ENCODE measurements around the gene HYLS1.
A peak's percentile ranks its signal among the peaks of the same experiment; 100 is the strongest.

HYLS1 gene

DNA sequence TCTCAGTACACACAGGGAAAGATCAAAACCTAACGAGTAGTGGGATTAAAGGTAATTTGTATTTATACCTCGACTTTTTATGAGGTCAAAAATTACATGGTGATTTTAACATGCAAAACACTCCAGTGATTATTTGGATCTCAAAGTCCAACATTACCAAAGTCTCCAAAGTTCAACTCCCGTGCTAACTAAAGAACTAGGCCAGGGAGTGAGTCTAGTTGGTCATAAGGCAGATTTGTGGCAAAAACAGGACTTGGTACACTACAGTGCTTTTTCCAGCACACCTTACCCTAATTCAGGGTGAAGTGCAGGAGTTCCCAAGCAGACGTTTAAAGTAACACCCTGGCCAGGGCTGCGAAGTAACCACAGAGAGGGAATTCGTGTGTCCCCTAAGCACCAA lies 14.4 kb downstream of the HYLS1 start:
- TF ChIP-seq, protein P1, sequence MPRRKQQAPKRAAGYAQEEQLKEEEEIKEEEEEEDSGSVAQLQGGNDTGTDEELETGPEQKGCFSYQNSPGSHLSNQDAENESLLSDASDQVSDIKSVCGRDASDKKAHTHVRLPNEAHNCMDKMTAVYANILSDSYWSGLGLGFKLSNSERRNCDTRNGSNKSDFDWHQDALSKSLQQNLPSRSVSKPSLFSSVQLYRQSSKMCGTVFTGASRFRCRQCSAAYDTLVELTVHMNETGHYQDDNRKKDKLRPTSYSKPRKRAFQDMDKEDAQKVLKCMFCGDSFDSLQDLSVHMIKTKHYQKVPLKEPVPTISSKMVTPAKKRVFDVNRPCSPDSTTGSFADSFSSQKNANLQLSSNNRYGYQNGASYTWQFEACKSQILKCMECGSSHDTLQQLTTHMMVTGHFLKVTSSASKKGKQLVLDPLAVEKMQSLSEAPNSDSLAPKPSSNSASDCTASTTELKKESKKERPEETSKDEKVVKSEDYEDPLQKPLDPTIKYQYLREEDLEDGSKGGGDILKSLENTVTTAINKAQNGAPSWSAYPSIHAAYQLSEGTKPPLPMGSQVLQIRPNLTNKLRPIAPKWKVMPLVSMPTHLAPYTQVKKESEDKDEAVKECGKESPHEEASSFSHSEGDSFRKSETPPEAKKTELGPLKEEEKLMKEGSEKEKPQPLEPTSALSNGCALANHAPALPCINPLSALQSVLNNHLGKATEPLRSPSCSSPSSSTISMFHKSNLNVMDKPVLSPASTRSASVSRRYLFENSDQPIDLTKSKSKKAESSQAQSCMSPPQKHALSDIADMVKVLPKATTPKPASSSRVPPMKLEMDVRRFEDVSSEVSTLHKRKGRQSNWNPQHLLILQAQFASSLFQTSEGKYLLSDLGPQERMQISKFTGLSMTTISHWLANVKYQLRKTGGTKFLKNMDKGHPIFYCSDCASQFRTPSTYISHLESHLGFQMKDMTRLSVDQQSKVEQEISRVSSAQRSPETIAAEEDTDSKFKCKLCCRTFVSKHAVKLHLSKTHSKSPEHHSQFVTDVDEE (CRISPR knock-in tag; IDR thresholded peaks at IDR 0.05) = no peak
- TF ChIP-seq ZNF565 (CRISPR knock-in tag; conservative IDR thresholded peaks at IDR 0.05; ENCODE audit: low read depth) (no peak), ZNF70 (CRISPR knock-in tag; IDR thresholded peaks at IDR 0.05) (no peak)
- ATAC-seq = no peak

DNA sequence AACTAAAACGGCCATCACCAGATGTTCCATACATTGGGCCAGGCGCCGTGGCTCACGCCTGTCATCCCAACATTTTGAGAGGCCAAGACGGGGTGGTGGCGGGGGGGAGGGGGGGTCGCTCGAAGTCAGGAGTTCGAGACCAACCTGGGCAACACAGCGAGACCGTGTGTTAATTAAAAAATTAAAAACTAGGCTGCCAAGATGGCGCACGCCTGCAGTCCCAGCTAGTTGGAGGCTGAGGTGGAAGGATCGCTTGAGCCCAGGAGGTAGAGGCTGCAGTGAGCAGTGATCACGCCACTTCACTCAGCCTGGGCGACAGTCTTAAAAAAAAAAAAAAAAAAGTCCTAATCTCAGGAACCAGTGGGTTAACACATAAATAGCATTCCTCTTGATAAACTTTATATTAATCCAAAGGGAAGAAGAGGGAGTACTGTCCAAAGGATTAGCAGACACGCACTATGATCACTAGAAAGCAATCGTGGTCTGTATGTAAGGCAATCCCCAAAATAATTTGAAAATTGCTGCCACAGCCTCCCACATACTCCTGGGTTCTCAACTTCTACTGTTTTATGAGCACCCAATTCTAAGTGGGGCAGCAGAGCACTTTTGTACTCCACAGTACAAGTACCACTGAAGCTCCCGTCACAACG lies 14.9 kb downstream of the HYLS1 start:
- ATAC-seq = peak; percentile 57
- TF ChIP-seq GLIS3 (CRISPR knock-in tag; IDR thresholded peaks at IDR 0.05) = no peak
- no peak for TF ChIP-seq ZC3H10 (CRISPR knock-in tag; IDR thresholded peaks at IDR 0.05)
- TF ChIP-seq ZNF8 (CRISPR knock-in tag; IDR thresholded peaks at IDR 0.05) = no peak
- no peak for TF ChIP-seq PATZ1 (CRISPR knock-in tag; IDR thresholded peaks at IDR 0.05; ENCODE audit: borderline replicate concordance)
- no peak for TF ChIP-seq CSRNP3 (CRISPR knock-in tag; IDR thresholded peaks at IDR 0.05)
- no peak for TF ChIP-seq OSR1 (CRISPR knock-in tag; IDR thresholded peaks at IDR 0.05)
- TF ChIP-seq ISL1 (CRISPR knock-in tag; IDR thresholded peaks at IDR 0.05) = no peak
- TF ChIP-seq TCF4 (CRISPR knock-in tag; IDR thresholded peaks at IDR 0.05; ENCODE audit: borderline replicate concordance) = no peak
- no peak for TF ChIP-seq ESRRG (CRISPR knock-in tag; IDR thresholded peaks at IDR 0.05)
- no peak for TF ChIP-seq RARB (CRISPR knock-in tag; IDR thresholded peaks at IDR 0.05)
- no peak for TF ChIP-seq ZNF565 (CRISPR knock-in tag; conservative IDR thresholded peaks at IDR 0.05; ENCODE audit: low read depth)
- no peak for TF ChIP-seq BACH2 (CRISPR knock-in tag; IDR thresholded peaks at IDR 0.05; ENCODE audit: borderline replicate concordance)

DNA sequence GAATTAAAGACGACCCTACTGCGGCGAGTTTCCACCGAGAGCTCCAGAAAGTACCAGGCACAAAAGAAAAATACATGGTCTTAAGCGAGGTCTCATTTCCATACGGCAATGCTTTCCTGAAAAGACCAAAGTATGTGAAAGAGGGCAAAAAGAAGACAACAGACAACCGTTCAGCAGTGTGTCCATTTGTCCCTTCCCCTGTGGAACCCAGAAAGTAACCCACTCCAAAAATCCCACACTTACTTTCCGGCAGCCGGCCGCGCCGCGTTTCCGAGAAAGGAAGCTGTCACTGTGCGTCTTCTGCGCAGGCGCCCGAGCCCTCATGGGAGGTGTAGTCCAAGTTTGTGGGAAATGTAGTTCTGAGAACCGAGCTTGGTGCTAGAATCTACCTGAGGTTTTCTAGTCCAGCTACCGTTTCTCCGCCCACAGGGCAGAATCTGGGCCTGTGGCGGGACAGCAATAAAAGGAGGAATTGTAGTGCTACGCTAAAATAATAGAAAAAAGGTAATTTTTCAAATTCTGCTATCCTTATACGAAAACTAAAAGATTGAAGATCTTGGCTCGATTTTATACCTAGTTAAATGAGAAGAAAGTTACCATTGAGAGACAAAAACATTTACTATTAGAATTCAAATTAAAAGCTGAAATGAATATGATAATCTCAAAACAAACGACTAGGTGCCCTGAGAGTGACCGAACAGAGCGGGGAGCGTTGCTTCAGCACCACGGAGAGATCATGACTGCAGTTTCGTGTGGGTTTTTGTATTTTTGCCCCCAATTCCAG lies 15.7 kb downstream of the HYLS1 start, which contains the start of gene PUS3:
PUS3 (minus strand) TSS at position 280 of the 784 bp plus-strand sequence. CDS start 6,922 bp downstream, outside the sequence.
- no peak for TF ChIP-seq ZC3H10 (CRISPR knock-in tag; IDR thresholded peaks at IDR 0.05)
- TF ChIP-seq CSRNP3 (CRISPR knock-in tag; IDR thresholded peaks at IDR 0.05) = no peak
- TF ChIP-seq ISL1 (CRISPR knock-in tag; IDR thresholded peaks at IDR 0.05) = no peak
- TF ChIP-seq ZNF70 (CRISPR knock-in tag; IDR thresholded peaks at IDR 0.05) = no peak
- TF ChIP-seq ZFP3 (CRISPR knock-in tag; IDR thresholded peaks at IDR 0.05) = no peak
- TF ChIP-seq SNAI2 (CRISPR knock-in tag; IDR thresholded peaks at IDR 0.05) = no peak
- no peak for TF ChIP-seq OSR1 (CRISPR knock-in tag; IDR thresholded peaks at IDR 0.05)
- TF ChIP-seq BACH2 (CRISPR knock-in tag; IDR thresholded peaks at IDR 0.05; ENCODE audit: borderline replicate concordance) = no peak
- TF ChIP-seq TOX (CRISPR knock-in tag; IDR thresholded peaks at IDR 0.05; ENCODE audit: borderline replicate concordance) = no peak
- TF ChIP-seq, protein P2, sequence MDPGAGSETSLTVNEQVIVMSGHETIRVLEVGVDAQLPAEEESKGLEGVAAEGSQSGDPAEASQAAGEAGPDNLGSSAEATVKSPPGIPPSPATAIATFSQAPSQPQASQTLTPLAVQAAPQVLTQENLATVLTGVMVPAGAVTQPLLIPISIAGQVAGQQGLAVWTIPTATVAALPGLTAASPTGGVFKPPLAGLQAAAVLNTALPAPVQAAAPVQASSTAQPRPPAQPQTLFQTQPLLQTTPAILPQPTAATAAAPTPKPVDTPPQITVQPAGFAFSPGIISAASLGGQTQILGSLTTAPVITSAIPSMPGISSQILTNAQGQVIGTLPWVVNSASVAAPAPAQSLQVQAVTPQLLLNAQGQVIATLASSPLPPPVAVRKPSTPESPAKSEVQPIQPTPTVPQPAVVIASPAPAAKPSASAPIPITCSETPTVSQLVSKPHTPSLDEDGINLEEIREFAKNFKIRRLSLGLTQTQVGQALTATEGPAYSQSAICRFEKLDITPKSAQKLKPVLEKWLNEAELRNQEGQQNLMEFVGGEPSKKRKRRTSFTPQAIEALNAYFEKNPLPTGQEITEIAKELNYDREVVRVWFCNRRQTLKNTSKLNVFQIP (CRISPR knock-in tag; IDR thresholded peaks at IDR 0.05; ENCODE audit: borderline replicate concordance, low read depth) = no peak
- TF ChIP-seq PATZ1 (CRISPR knock-in tag; IDR thresholded peaks at IDR 0.05; ENCODE audit: borderline replicate concordance) = no peak
- TF ChIP-seq ZFP30 (CRISPR knock-in tag; IDR thresholded peaks at IDR 0.05) = no peak
- TF ChIP-seq CSDC2 (CRISPR knock-in tag; IDR thresholded peaks at IDR 0.05) = no peak
- no peak for TF ChIP-seq TCF4 (CRISPR knock-in tag; IDR thresholded peaks at IDR 0.05; ENCODE audit: borderline replicate concordance)
- TF ChIP-seq, protein P3, sequence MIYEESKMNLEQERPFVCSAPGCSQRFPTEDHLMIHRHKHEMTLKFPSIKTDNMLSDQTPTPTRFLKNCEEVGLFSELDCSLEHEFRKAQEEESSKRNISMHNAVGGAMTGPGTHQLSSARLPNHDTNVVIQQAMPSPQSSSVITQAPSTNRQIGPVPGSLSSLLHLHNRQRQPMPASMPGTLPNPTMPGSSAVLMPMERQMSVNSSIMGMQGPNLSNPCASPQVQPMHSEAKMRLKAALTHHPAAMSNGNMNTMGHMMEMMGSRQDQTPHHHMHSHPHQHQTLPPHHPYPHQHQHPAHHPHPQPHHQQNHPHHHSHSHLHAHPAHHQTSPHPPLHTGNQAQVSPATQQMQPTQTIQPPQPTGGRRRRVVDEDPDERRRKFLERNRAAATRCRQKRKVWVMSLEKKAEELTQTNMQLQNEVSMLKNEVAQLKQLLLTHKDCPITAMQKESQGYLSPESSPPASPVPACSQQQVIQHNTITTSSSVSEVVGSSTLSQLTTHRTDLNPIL (CRISPR knock-in tag; IDR thresholded peaks at IDR 0.05; ENCODE audit: low read depth) = no peak
- peak; percentile 98 for ATAC-seq

Measured in SK-N-SH treated with all-trans-retinoic acid at 6 μM for 48 hours (cell line).